GM21360 (cell line): Measurements from ENCODE around the gene GRIN2C.

Source experiments
- ATAC-seq: cut with Tn5 transposase; IDR thresholded peaks from one replicate; pipeline ENCODE4 v1.9.1; 2021; ENCODE audit warnings: mild to moderate bottlenecking, moderate library complexity; ENCODE audit not compliant: unreplicated experiment

The GRIN2C gene

GRCh38 chr17:74824961-74825627, 34.6 kb downstream of the GRIN2C start:
- ATAC-seq: no peak

- ATAC-seq: no peak
Observed at GRCh38 chr17:74822939-74823367, 36.7 kb downstream of the GRIN2C start.

GRCh38 chr17:74822335-74822938, 37.2 kb downstream of the GRIN2C start:
- no peak for ATAC-seq

- no peak for ATAC-seq
Observed at GRCh38 chr17:74821655-74822334, 37.9 kb downstream of the GRIN2C start.

GRCh38 chr17:74819801-74820436, 39.8 kb downstream of the GRIN2C start:
- ATAC-seq: no peak

- ATAC-seq: no peak
Observed at GRCh38 chr17:74818291-74818938, 41.3 kb downstream of the GRIN2C start.

- no peak for ATAC-seq
Observed at GRCh38 chr17:74816905-74817620, 42.6 kb downstream of the GRIN2C start.

- ATAC-seq: no peak
Observed at GRCh38 chr17:74815550-74816370, 43.9 kb downstream of the GRIN2C start.

- ATAC-seq: no peak
Observed at GRCh38 chr17:74815067-74815466, 44.6 kb downstream of the GRIN2C start.

- ATAC-seq: no peak
Observed at GRCh38 chr17:74814453-74814852, 45.2 kb downstream of the GRIN2C start.

- no peak for ATAC-seq
Observed at GRCh38 chr17:74812109-74813009, 47.3 kb downstream of the GRIN2C start.

GRCh38 chr17:74810699-74811485, 48.8 kb downstream of the GRIN2C start:
- no peak for ATAC-seq

GRCh38 chr17:74808714-74809430, 50.8 kb downstream of the GRIN2C start:
- ATAC-seq: no peak

GRCh38 chr17:74807925-74808324, 51.8 kb downstream of the GRIN2C start:
- no peak for ATAC-seq

GRCh38 chr17:74807441-74807840, 52.2 kb downstream of the GRIN2C start:
- no peak for ATAC-seq

GRCh38 chr17:74806334-74806733, 53.4 kb downstream of the GRIN2C start:
- ATAC-seq: no peak

- no peak for ATAC-seq
Observed at GRCh38 chr17:74805591-74805991, 54.1 kb downstream of the GRIN2C start.
